Epithelial cell of prostate (primary cell): Measurements from ENCODE around the gene LACRT.
"Not testable (repeated sequence)": the region's sequence is repeated elsewhere in the genome, so short reads cannot be mapped to it uniquely, and the experiment has no call there.

Experiments used
- DNase-seq: peaks from one replicate; pipeline ENCODE4 v3.0.0-alpha.2; 2011; ENCODE audit warnings: low read depth, low spot score
- H3K27ac ChIP-seq: fragments of 450-650 bp; 2 replicates; pipeline ENCODE4 v1.5.1; 2017; ENCODE audit warnings: mild to moderate bottlenecking

The LACRT gene

GRCh38 chr12:54634795-54635194 lies at the start of gene LACRT:
Gene LACRT, minus strand, starts transcription at chr12:54634895. Its CDS starts 54 bp downstream, at chr12:54634841.
- DNase-seq = no peak
- H3K27ac ChIP-seq = no peak within 1 kb of the TSS

GRCh38 chr12:54683398-54683797 lies 48.7 kb upstream of the LACRT start:
- DNase-seq = no peak
- H3K27ac ChIP-seq = no peak overlapping the region

- H3K27ac ChIP-seq = no peak overlapping the region
- no peak for DNase-seq
These were observed 48.0 kb upstream of the LACRT start for GRCh38 chr12:54682674-54683073.

GRCh38 chr12:54680374-54680773 lies 45.7 kb upstream of the LACRT start:
- no peak for DNase-seq
- no peak overlapping the region for H3K27ac ChIP-seq

GRCh38 chr12:54678131-54678530 lies 43.4 kb upstream of the LACRT start:
- DNase-seq = no peak

GRCh38 chr12:54667945-54668344 lies 33.2 kb upstream of the LACRT start:
- H3K27ac ChIP-seq = no peak overlapping the region
- no peak for DNase-seq

More at GRCh38 chr12:54678131-54678530, 43.4 kb upstream of the LACRT start:
- no peak overlapping the region for H3K27ac ChIP-seq

GRCh38 chr12:54666008-54666407 lies 31.3 kb upstream of the LACRT start:
- no peak overlapping the region for H3K27ac ChIP-seq
- DNase-seq = no peak

- H3K27ac ChIP-seq, DNase-seq: not testable (repeated sequence)
These were observed 30.4 kb upstream of the LACRT start for GRCh38 chr12:54665022-54665635.

- no peak overlapping the region for H3K27ac ChIP-seq
- no peak for DNase-seq
These were observed 28.9 kb upstream of the LACRT start for GRCh38 chr12:54663603-54664002.

- no peak overlapping the region for H3K27ac ChIP-seq
- no peak for DNase-seq
These were observed 27.3 kb upstream of the LACRT start for GRCh38 chr12:54662026-54662425.

GRCh38 chr12:54661048-54661447 lies 26.4 kb upstream of the LACRT start:
- H3K27ac ChIP-seq = no peak overlapping the region
- DNase-seq = no peak

- DNase-seq = no peak
- H3K27ac ChIP-seq = no peak overlapping the region
These were observed 25.7 kb upstream of the LACRT start for GRCh38 chr12:54660320-54660962.

- no peak overlapping the region for H3K27ac ChIP-seq
- no peak for DNase-seq
These were observed 23.9 kb upstream of the LACRT start for GRCh38 chr12:54658306-54659264.

GRCh38 chr12:54657105-54657607 lies 22.5 kb upstream of the LACRT start:
- DNase-seq = no peak
- H3K27ac ChIP-seq = no peak overlapping the region

- no peak for DNase-seq
- no peak overlapping the region for H3K27ac ChIP-seq
These were observed 20.2 kb upstream of the LACRT start for GRCh38 chr12:54654926-54655325.

GRCh38 chr12:54653025-54653424 lies 18.3 kb upstream of the LACRT start:
- H3K27ac ChIP-seq = no peak overlapping the region
- no peak for DNase-seq

GRCh38 chr12:54650889-54651288 lies 16.2 kb upstream of the LACRT start:
- no peak overlapping the region for H3K27ac ChIP-seq
- no peak for DNase-seq

- DNase-seq = no peak
- H3K27ac ChIP-seq = no peak overlapping the region
These were observed 15.7 kb upstream of the LACRT start for GRCh38 chr12:54650409-54650808.

GRCh38 chr12:54649825-54650224 lies 15.1 kb upstream of the LACRT start:
- no peak for DNase-seq
- H3K27ac ChIP-seq = no peak overlapping the region

GRCh38 chr12:54648265-54648664 lies 13.6 kb upstream of the LACRT start, which contains the start of gene DCD:
Gene DCD, minus strand, starts transcription at chr12:54648365. Its CDS starts 62 bp downstream, at chr12:54648303.
- DNase-seq = no peak

GRCh38 chr12:54641554-54641953 lies 6.9 kb upstream of the LACRT start:
- no peak overlapping the region for H3K27ac ChIP-seq
- DNase-seq = no peak

More at GRCh38 chr12:54648265-54648664, 13.6 kb upstream of the LACRT start, which contains the start of gene DCD:
- no peak within 1 kb of the TSS for H3K27ac ChIP-seq
